IPS DF 6.9 (cell line): Measurements from ENCODE around the gene BMP8A.
"Not testable (repeated sequence)": the region's sequence is repeated elsewhere in the genome, so short reads cannot be mapped to it uniquely, and the experiment has no call there.

Source experiments
- DNase-seq: peaks from one replicate; pipeline ENCODE4 v3.0.0-alpha.2; 2013; ENCODE audit warnings: low read depth, low spot score
- H3K27ac ChIP-seq: one replicate; pipeline ENCODE4 v1.5.1; 2013; ENCODE audit warnings: low read length, control low read depth
- H3K27me3 ChIP-seq: 2 replicates; pipeline ENCODE4 v1.6.1; 2013; ENCODE audit warnings: mild to moderate bottlenecking, low read length; ENCODE audit not compliant: control insufficient read depth, insufficient read depth
- H3K36me3 ChIP-seq: 2 replicates; pipeline ENCODE4 v1.6.1; 2013; ENCODE audit warnings: low read length; ENCODE audit not compliant: control insufficient read depth, insufficient read depth
- H3K4me1 ChIP-seq: 2 replicates; pipeline ENCODE4 v1.6.1; 2013; ENCODE audit warnings: low read length; ENCODE audit not compliant: control insufficient read depth, insufficient read depth
- H3K4me3 ChIP-seq: 2 replicates; pipeline ENCODE4 v1.5.1; 2013; ENCODE audit warnings: mild to moderate bottlenecking, low read length
- H3K9me3 ChIP-seq: 2 replicates; pipeline ENCODE4 v1.6.1; 2013; ENCODE audit warnings: low read length, inconsistent platforms; ENCODE audit not compliant: control insufficient read depth, insufficient read depth
- WGBS: extraction: QIAGEN DNeasy Blood & Tissue Kit; methylation state at CpG from one replicate; pipeline ENCODE4 v1.1.7; 2013; ENCODE audit warnings: mixed read lengths, missing lambda C conversion rate; ENCODE audit not compliant: insufficient read length, insufficient coverage; 5-methylcytosine and 5-hydroxymethylcytosine counted together

Gene BMP8A

DNA sequence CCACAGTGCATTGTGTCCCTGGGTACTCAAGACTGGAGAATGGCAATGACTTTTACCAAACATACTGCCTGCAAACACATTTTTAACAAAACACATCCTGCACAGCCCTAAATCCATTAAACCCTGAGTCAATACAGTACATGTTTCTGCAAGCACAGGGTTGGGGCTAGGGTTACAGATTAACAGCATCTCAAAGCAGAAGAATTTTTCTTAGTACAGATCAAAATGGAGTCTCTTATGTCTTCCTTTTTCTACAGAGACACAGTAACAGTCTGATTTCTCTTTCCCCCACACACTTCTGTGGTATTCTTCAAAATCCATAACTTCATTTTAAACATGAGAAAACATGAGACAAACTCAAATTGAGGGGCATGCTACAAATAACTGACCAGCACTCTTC lies 13.9 kb downstream of the BMP8A start:
- H3K27me3 ChIP-seq = no peaks in the 10 kb centered on the region
- H3K9me3 ChIP-seq = no peaks in the 10 kb centered on the region
- H3K36me3 ChIP-seq = no peaks in the 10 kb centered on the region
- 0 out of 2 replicates have a peak, but pooled peaks cover 2% of the 10 kb centered on the region for H3K4me1 ChIP-seq
- DNase-seq = no peak
- no peak overlapping the region for H3K4me3 ChIP-seq
- no peak overlapping the region for H3K27ac ChIP-seq

DNA sequence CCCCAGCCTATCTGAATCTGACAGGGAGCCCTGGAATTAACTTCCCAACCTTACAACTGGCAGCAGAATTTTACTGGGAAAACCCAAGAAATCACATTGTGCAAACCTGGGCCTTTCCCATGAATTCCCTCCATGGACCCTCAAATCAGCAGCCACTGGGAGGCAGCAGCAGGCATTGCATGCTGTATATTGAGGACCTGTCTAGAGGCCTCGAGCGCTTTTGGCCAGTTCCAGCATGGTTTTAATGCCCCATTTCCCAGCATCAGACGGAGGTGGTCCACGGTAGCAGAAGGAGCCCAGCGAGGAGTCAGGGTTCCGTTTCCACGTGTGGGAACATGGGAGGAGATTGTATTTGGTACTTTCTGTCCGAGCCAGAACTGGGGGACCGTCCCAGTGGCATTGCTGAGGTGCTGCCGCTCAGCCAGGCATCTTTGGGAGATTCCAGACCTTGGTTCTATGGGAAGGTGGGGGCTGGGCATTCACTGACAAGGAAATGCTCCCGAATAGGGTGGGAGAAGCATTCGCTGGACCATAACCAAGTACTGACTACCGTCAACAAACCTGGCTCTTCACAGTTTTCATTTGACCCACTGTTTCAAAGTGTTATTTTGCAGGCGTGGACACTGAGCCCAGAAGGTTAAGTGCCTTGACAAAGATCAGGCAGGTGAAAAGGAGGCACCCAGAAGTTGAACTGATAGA lies 15.9 kb downstream of the BMP8A start:
- no CpG with 5 or more reads among the region's 14 CpGs for WGBS
- Histone ChIP-seq H3K36me3 (no peaks in the 10 kb centered on the region), H3K27ac (no peak overlapping the region), H3K9me3 (no peaks in the 10 kb centered on the region), H3K4me1 (0 out of 2 replicates have a peak, but pooled peaks cover 2% of the 10 kb centered on the region), H3K27me3 (no peaks in the 10 kb centered on the region), H3K4me3 (no peak overlapping the region)
- DNase-seq = no peak

DNA sequence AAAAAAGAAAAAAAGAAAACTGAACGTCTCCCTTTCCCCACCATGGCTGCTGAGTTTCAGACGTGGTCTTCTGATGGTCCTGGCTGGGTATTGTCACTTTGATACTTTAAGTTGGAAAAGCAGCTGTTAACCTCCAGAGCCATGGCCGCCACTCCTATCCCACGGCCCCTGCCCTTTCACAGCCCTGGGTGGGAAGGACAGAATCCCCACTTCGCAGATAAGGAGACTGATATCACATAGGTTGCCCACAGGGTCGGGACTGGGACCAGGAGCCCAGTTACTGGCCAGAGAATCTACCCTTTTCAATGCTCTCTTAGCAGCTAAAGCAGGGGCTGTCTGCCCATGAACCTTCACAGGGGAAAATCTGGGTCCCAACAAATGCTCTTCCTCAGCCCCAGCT lies 16.8 kb downstream of the BMP8A start:
- H3K4me3 ChIP-seq = no peak overlapping the region

DNA sequence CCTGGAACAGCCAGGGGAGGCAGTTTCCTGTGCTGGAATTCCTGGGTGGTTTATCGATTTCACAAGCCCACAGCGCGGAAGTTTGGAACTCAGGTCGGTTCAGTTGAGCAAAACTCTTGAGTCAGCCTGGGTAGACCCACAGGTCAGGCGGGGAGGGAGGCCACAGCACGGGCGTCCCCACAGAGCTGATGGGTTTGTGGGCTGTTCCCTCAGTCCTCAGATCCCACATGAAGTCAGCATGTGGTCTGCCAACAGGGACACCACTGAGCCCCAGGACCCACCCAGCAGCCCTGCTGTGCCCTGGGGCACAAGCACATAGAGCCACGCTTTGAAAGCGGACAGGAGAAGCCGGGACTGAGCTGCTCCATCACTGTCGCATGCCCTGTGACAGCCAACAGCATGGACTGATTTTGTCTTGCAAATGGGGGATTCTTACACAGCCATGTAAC lies 17.4 kb downstream of the BMP8A start:
- Histone ChIP-seq H3K27me3 (no peaks in the 10 kb centered on the region), H3K9me3 (no peaks in the 10 kb centered on the region), H3K27ac (no peak overlapping the region), H3K4me1 (0 out of 2 replicates have a peak, but pooled peaks cover 2% of the 10 kb centered on the region), H3K4me3 (no peak overlapping the region), H3K36me3 (no peaks in the 10 kb centered on the region)
- no peak for DNase-seq
- no CpG with 5 or more reads among the region's 11 CpGs for WGBS

More for the DNA sequence above, 16.8 kb downstream of the BMP8A start:
- 0 out of 2 replicates have a peak, but pooled peaks cover 2% of the 10 kb centered on the region for H3K4me1 ChIP-seq
- no peak for DNase-seq
- H3K27me3 ChIP-seq = no peaks in the 10 kb centered on the region
- no peak overlapping the region for H3K27ac ChIP-seq
- no peaks in the 10 kb centered on the region for H3K36me3 ChIP-seq
- whole genome bisulfite sequencing = no CpG with 5 or more reads among the region's 6 CpGs
- no peaks in the 10 kb centered on the region for H3K9me3 ChIP-seq

DNA sequence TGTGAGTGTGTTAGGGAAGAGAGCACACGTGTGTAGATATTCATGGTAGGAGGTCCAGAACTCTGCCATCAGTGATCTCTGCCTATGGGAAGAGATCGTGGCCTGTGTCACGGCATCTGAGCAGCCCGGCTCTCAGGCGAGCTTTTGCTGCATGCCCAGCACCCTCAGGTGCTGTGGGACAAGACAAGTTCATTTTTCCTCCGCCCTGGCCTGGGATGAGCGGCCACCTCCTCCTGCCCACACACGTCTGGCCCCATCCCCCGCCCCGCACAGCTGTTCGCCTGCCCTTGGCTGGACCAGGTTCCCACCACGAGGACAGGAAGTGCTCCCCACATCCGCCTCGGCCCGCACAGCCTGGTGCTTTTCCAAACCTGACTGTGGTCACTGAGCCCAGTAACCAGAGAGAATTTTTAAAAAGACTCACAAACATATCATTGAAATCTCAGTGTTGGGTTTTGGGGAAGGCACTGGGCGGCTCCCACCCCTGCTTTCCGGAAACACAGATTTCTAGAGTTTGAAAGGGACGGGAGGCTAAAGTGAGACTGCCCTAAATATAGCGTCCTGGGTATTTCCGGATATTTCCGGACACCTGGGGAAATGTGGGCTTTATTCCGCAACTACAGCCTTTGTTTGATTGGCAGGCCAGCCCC lies 18.0 kb downstream of the BMP8A start:
- Histone ChIP-seq H3K27me3 (no peaks in the 10 kb centered on the region; the same call in 1 of the 2 replicates), H3K36me3 (no peaks in the 10 kb centered on the region), H3K27ac (no peak overlapping the region), H3K9me3 (no peaks in the 10 kb centered on the region), H3K4me3 (no peak overlapping the region), H3K4me1 (0 out of 2 replicates have a peak, but pooled peaks cover 2% of the 10 kb centered on the region)
- WGBS = no CpG with 5 or more reads among the region's 22 CpGs
- no peak for DNase-seq

DNA sequence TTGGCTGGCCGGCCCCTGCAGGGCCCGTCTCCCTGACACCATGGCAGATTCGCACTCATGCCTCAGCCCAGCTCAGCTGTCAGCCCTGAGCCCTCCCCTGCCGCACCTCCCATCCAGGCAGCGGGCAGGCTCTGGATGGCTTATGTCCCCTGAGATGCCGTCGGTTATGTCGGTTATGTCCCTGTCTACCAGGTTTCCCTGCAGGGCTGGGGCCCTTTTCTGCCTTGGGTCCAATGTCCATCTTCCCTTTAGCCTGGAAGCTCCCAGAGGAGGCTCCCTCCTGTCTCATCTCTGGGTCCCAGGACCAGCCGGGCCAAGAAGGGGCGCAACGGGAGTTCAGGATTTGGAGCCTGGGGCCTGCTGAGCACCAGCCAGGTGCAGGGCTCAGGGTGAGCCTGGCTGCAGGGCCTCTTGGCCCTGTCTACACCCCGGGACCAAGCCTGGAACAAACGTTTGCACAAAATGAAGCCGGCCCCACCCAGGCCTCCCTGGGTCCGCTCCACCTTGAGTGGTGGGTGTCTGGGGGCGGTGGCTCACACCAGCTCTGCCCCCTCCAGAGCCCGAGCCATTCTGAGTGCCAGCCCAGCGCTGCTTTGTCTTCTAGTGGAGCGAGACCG lies 19.2 kb downstream of the BMP8A start:
- H3K4me1 ChIP-seq, H3K27me3 ChIP-seq, H3K27ac ChIP-seq, H3K36me3 ChIP-seq, DNase-seq, H3K9me3 ChIP-seq, H3K4me3 ChIP-seq: not testable (repeated sequence)
- no CpG with 5 or more reads among the region's 20 CpGs for WGBS

DNA sequence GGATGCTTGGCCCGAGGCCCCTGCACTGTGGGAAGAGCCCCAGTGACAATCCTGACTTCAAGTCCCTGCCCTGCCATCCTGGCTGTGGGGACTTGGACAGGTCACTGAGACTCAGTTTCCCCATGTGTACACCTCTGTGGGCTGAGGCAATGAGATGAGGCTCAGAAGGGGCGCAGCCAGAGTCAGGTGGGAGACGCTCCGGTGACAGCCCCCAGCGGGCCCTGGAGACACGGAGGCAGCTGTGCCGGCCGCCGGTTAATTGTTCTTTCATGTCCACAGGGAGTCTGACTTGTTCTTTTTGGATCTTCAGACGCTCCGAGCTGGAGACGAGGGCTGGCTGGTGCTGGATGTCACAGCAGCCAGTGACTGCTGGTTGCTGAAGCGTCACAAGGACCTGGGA lies 20.0 kb downstream of the BMP8A start:
- DNase-seq, H3K4me1 ChIP-seq, H3K36me3 ChIP-seq, H3K27me3 ChIP-seq, H3K9me3 ChIP-seq, H3K27ac ChIP-seq, H3K4me3 ChIP-seq: not testable (repeated sequence)
- no CpG with 5 or more reads among the region's 13 CpGs for WGBS

DNA sequence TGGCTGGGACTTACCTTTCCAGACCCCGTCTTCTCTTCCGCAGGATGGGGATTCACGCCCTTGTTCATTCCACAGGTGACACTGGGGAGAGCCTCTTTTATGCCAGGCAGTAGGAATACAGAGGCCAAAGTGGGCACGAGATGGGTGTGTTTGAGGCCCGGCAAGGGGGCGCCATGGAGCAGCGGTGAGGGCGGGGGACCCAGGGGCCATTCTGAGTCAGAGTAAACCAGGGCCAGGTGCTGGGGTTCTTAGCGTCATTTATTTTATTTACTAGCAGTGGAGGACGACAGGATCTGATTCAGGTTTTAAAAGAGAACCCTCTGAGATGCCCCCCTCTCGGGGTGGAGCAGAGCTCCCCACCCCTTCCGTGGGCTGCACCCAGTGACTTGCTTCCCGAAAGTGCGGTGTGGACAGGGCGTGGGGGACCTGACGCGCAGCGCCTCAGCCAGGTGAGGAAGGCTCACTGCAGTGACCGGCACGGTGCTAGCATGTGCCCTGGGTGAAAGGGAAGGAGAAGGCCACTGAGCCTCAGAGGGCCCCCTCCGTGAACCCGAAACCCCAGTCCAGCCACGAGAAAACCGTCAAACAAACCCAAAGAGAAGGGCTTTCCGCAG lies 20.9 kb downstream of the BMP8A start:
- H3K9me3 ChIP-seq, H3K27ac ChIP-seq, H3K36me3 ChIP-seq, H3K4me3 ChIP-seq, H3K4me1 ChIP-seq, DNase-seq, H3K27me3 ChIP-seq: not testable (repeated sequence)
- no CpG with 5 or more reads among the region's 25 CpGs for WGBS

DNA sequence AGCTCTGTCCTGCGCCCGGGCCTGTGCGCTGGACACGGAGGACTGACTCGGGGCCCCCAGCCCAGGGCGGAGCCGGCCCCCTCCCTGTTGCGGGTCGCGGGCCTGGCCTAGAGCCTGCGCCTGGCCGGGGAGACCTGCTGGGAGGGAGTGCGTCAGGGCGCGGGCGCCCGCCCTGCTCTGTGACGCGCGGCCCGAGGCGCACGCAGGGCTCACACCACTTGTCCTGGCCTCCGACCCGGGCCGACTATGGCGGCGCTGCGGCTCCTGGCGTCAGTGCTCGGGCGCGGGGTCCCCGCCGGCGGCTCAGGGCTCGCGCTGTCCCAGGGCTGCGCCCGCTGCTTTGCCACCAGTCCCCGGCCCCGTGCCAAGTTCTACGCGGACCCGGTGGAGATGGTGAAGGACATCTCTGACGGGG lies 23.3 kb downstream of the BMP8A start:
- no CpG with 5 or more reads among the region's 46 CpGs for WGBS
- H3K36me3 ChIP-seq, H3K4me1 ChIP-seq, H3K27me3 ChIP-seq, H3K27ac ChIP-seq, DNase-seq, H3K9me3 ChIP-seq: not testable (repeated sequence)
- peak overlapping the region; percentile 45; the same call in 1 of the 2 replicates for H3K4me3 ChIP-seq
